RWPE1 (cell line): ENCODE data around the gene DOCK1.
"Not testable (repeated sequence)": the region's sequence is repeated elsewhere in the genome, so short reads cannot be mapped to it uniquely, and the experiment has no call there.

Source experiments
- CTCF ChIA-PET: fragments of 350-600 bp; sonication (Branson Sonifier 250); formaldehyde crosslinking; extraction: SDS; loops from one replicate; lab custom pipeline; 2021; lab: Yijun Ruan, JAX
- POLR2A ChIA-PET: fragments of 400-600 bp; formaldehyde crosslinking; extraction: SDS; loops from one replicate; lab custom pipeline; 2020; ENCODE audit warnings: antibody characterized with exemption; ENCODE audit not compliant: low non-redundant PET; lab: Yijun Ruan, JAX
- DNase-seq: peaks from one replicate; pipeline ENCODE4 v3.0.0; 2012; ENCODE audit warnings: low spot score
- H3K27ac ChIP-seq: fragments of 450-650 bp; 2 replicates; pipeline ENCODE4 v1.5.1; 2017
- CTCF ChIP-seq: fragments of 450-650 bp; conservative IDR thresholded peaks from 2 replicates; pipeline ENCODE4 v1.5.1; 2017; ENCODE audit warnings: low read depth, mild to moderate bottlenecking

DOCK1 gene

GRCh38 chr10:127306479-127306878, 401.3 kb downstream of the DOCK1 start:
- TF ChIP-seq CTCF = no peak
- POLR2A ChIA-PET = no interaction called here
- no peak overlapping the region for H3K27ac ChIP-seq
- DNase-seq = no peak
- CTCF ChIA-PET = interaction anchor here (0.7 kb wide), 1 partner anchor 191 kb away, joined by 3 read pairs; no protein-coding TSS in a partner anchor

GRCh38 chr10:127307338-127307737, 402.1 kb downstream of the DOCK1 start:
- no peak for TF ChIP-seq CTCF
- ChIA-PET CTCF (no interaction called here), POLR2A (no interaction called here)
- no peak overlapping the region for H3K27ac ChIP-seq
- DNase-seq = no peak

GRCh38 chr10:127308031-127308430, 402.8 kb downstream of the DOCK1 start:
- ChIA-PET POLR2A (no interaction called here), CTCF (interaction anchor here (0.7 kb wide), 1 partner anchor 35 kb away, joined by 3 read pairs; no protein-coding TSS in a partner anchor)
- H3K27ac ChIP-seq = no peak overlapping the region
- TF ChIP-seq CTCF = no peak
- no peak for DNase-seq

- not testable (repeated sequence) for H3K27ac ChIP-seq, DNase-seq
- ChIA-PET POLR2A (interaction anchor here (0.7 kb wide), 1 partner anchor 216 kb away, joined by 5 read pairs; no protein-coding TSS in a partner anchor), CTCF (interaction anchor here (0.7 kb wide), 1 partner anchor 763 kb away, joined by 4 read pairs; no protein-coding TSS in a partner anchor)
These were observed 404.4 kb downstream of the DOCK1 start for GRCh38 chr10:127309619-127310018.

- TF ChIP-seq CTCF = no peak
- H3K27ac ChIP-seq = no peak overlapping the region
- no peak for DNase-seq
- ChIA-PET CTCF (interaction anchor here (0.6 kb wide), 1 partner anchor 186 kb away, joined by 3 read pairs; no protein-coding TSS in a partner anchor), POLR2A (no interaction called here)
These were observed 405.2 kb downstream of the DOCK1 start for GRCh38 chr10:127310430-127310829.

- POLR2A ChIA-PET = no interaction called here
These were observed 405.7 kb downstream of the DOCK1 start for GRCh38 chr10:127310923-127311322.

More at GRCh38 chr10:127310923-127311322, 405.7 kb downstream of the DOCK1 start:
- no peak for DNase-seq
- no peak overlapping the region for H3K27ac ChIP-seq
- CTCF ChIA-PET = interaction anchor here (0.6 kb wide), 1 partner anchor 186 kb away, joined by 3 read pairs; no protein-coding TSS in a partner anchor
- TF ChIP-seq CTCF = no peak
